DOHH2 (cell line): ENCODE results near the gene SHROOM3.

Source experiments
- EZH2phosphoT487 ChIP-seq: fragments of 200-600 bp; sonication (generic); IDR thresholded peaks from 2 replicates; pipeline ENCODE4 v1.6.1; 2017; ENCODE audit warnings: borderline replicate concordance, mild to moderate bottlenecking, antibody characterized with exemption, low read length, moderate library complexity, mixed read lengths
- TF ChIP-seq, protein P1 (sequence below): fragments of 200-600 bp; sonication (generic); IDR thresholded peaks from one replicate; pipeline ENCODE4 v1.5.1; 2014; ENCODE audit warnings: antibody characterized with exemption, mild to moderate bottlenecking, low read depth, low read length; ENCODE audit not compliant: poor library complexity, severe bottlenecking

DNA sequence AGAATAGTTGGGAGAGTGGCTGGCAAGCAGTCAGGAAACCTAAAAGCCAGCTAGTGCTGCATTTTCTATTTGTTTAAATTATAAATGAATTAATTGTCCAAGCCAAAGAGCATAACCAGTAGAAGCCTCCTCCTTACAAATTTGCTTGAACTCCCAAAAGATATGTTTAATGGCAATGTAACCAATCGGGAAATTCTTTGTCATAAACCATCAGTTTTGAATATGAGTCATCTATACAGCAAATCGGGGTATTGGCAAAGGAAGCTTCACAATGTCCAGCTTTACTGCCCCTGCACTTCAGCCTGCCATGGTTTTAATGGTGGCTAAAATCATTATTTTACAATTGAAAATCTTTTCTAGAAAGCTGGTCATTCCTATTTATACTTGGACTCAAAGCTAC is 216.6 kb downstream of the SHROOM3 start:
- TF ChIP-seq, protein P1, sequence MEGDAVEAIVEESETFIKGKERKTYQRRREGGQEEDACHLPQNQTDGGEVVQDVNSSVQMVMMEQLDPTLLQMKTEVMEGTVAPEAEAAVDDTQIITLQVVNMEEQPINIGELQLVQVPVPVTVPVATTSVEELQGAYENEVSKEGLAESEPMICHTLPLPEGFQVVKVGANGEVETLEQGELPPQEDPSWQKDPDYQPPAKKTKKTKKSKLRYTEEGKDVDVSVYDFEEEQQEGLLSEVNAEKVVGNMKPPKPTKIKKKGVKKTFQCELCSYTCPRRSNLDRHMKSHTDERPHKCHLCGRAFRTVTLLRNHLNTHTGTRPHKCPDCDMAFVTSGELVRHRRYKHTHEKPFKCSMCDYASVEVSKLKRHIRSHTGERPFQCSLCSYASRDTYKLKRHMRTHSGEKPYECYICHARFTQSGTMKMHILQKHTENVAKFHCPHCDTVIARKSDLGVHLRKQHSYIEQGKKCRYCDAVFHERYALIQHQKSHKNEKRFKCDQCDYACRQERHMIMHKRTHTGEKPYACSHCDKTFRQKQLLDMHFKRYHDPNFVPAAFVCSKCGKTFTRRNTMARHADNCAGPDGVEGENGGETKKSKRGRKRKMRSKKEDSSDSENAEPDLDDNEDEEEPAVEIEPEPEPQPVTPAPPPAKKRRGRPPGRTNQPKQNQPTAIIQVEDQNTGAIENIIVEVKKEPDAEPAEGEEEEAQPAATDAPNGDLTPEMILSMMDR, result no peak
- TF ChIP-seq EZH2phosphoT487, result no peak
